ENCODE results near the gene S100A1. TPM values are rescaled to one million over a fixed set of nuclear protein-coding genes. Genes with fewer than 3 reads are reported as not detected.

S100A1 gene
- total RNA-seq, 1 experiment from 2014 or later = not detected

DNA sequence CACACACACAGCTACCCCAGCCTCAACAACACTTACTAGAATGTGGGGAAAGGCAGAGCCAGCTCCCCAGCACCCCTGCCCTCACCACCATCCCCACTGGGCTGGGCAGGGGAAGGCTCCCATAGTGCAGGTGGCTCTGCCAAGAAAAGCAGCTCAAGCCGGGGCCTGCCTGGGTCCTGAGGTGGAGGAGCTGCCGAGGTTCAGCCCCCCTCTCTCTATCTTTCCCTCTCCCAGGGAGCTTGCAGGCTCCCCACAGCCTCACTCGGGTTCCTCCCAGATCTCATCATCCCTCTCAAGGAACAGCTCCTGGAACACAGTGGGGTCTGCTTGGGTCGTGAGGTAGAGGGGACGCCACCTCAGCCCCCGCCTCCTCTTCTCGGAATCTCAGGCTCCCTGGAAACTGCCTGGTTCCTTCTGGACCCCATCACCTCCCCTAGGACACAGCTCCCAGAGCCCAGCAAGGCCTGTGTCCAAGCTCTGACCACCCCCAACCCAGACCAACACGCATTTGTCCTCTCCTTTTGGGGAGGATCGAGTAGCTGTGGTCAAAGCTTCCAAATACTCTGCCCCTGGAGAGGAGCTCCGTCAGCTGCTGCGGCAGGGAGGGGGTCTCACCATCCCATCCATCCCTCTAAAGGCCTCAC is 16.0 kb upstream of the S100A1 start:
- Histone ChIP-seq H3K36me3 (ENCODE audit: insufficient read depth, low read length, poor library complexity, severe bottlenecking) (no peaks in the 10 kb centered on the region), H3K9me3 (ENCODE audit: low read depth, low read length, poor library complexity, severe bottlenecking) (no peaks in the 10 kb centered on the region), H3K4me3 (ENCODE audit: low read depth, low read length, poor library complexity, severe bottlenecking) (no peak overlapping the region), H3K4me1 (ENCODE audit: insufficient read depth, low read length, poor library complexity, severe bottlenecking) (no peaks in the 10 kb centered on the region), H3K27me3 (replicated peaks; ENCODE audit: insufficient read depth, low read depth, low read length, poor library complexity) (no peaks in the 10 kb centered on the region), H3K27ac (ENCODE audit: low read depth, low read length, poor library complexity, severe bottlenecking) (no peak overlapping the region)
- POLR2A ChIA-PET (ENCODE audit: low non-redundant PET) = no interaction called here
- TF ChIP-seq, protein P1, sequence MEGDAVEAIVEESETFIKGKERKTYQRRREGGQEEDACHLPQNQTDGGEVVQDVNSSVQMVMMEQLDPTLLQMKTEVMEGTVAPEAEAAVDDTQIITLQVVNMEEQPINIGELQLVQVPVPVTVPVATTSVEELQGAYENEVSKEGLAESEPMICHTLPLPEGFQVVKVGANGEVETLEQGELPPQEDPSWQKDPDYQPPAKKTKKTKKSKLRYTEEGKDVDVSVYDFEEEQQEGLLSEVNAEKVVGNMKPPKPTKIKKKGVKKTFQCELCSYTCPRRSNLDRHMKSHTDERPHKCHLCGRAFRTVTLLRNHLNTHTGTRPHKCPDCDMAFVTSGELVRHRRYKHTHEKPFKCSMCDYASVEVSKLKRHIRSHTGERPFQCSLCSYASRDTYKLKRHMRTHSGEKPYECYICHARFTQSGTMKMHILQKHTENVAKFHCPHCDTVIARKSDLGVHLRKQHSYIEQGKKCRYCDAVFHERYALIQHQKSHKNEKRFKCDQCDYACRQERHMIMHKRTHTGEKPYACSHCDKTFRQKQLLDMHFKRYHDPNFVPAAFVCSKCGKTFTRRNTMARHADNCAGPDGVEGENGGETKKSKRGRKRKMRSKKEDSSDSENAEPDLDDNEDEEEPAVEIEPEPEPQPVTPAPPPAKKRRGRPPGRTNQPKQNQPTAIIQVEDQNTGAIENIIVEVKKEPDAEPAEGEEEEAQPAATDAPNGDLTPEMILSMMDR (conservative IDR thresholded peaks at IDR 0.05; ENCODE audit: low read depth, low read length) = no peak
- TF ChIP-seq EZH2 (IDR thresholded peaks at IDR 0.05; ENCODE audit: borderline replicate concordance, low read depth, low read length, poor library complexity, severe bottlenecking) = no peak
- intact Hi-C loops (cut with micrococcal nuclease; ENCODE audit: unreplicated experiment) = no loop called here
- no TSS peak for BruUV-seq (replicated peaks)
- DNase-seq (ENCODE audit: low spot score) = no peak
- CTCF ChIA-PET = no interaction called here

DNA sequence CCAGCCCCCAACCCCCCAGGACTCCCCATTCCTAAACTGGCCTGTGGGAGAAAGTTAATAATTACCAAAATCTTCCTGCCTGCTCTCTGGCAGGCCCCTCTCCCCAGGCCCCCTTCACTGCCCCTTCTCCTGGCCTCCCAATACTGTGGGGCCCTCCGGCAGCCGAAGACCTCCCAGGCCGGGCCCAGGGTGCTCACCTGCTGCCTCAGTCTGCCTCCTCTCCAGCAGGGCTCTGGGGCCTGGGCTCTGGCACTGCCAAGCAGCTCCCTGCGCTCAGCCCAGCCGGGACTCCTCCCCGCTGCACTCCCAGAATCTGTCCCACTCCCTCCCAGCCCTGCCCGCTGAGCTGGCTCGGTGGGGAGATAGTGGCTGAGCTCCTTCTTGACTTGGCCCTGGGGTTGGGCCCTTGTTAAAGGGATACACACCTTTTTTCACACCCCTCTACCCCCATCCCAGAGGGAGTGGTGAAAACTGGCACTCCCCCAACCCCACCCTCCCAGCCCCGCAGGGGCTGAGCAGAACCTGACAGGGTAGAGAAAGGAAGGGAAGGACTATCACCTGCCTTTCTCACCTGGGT is 15.4 kb upstream of the S100A1 start, which contains the start of gene S100A16:
Gene S100A16 (minus strand): TSS at position 383 of the 577 bp plus-strand sequence. CDS start 4,986 bp downstream, outside the sequence.
- no peaks in the 10 kb centered on the region for H3K27me3 ChIP-seq (replicated peaks; ENCODE audit: insufficient read depth, low read depth, low read length, poor library complexity)
- no peak within 1 kb of the TSS for H3K27ac ChIP-seq (ENCODE audit: low read depth, low read length, poor library complexity, severe bottlenecking)
- CTCF ChIA-PET = no interaction called here
- H3K9me3 ChIP-seq (ENCODE audit: low read depth, low read length, poor library complexity, severe bottlenecking) = no peaks in the 10 kb centered on the region
- no peaks in the 10 kb centered on the region for H3K36me3 ChIP-seq (ENCODE audit: insufficient read depth, low read length, poor library complexity, severe bottlenecking)
- no TSS peak for BruUV-seq (replicated peaks)
- DNase-seq (ENCODE audit: low spot score) = no peak
- POLR2A ChIA-PET (ENCODE audit: low non-redundant PET) = no interaction called here
- H3K4me1 ChIP-seq (ENCODE audit: insufficient read depth, low read length, poor library complexity, severe bottlenecking) = no peaks in the 10 kb centered on the region
- H3K4me3 ChIP-seq (ENCODE audit: low read depth, low read length, poor library complexity, severe bottlenecking) = no peak within 1 kb of the TSS
- no peak for TF ChIP-seq EZH2 (IDR thresholded peaks at IDR 0.05; ENCODE audit: borderline replicate concordance, low read depth, low read length, poor library complexity, severe bottlenecking)
- TF ChIP-seq, protein P1 (conservative IDR thresholded peaks at IDR 0.05; ENCODE audit: low read depth, low read length) = no peak
- intact Hi-C loops (cut with micrococcal nuclease; ENCODE audit: unreplicated experiment) = no loop called here

DNA sequence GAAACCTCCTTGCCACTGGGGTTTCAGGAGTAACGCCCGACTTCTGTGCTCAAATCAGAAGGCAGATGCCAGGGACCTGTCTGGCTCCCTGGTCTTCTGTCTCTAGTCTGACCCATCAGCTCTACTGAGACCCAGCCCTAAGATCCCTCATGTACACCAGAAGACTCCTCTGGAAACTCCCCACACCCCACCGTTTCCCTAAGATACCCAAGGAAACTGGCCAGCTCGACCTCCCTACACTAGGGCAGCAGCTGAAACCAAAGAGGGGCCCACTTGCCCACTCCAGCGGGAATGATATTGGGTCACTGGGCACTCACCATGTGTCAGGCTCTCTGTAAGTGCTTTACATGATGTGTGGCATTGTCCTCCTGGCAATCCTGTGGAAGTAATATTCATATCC is 14.8 kb upstream of the S100A1 start:
- Histone ChIP-seq H3K27me3 (replicated peaks; ENCODE audit: insufficient read depth, low read depth, low read length, poor library complexity) (no peaks in the 10 kb centered on the region), H3K4me1 (ENCODE audit: insufficient read depth, low read length, poor library complexity, severe bottlenecking) (no peaks in the 10 kb centered on the region), H3K4me3 (ENCODE audit: low read depth, low read length, poor library complexity, severe bottlenecking) (no peak overlapping the region), H3K27ac (ENCODE audit: low read depth, low read length, poor library complexity, severe bottlenecking) (no peak overlapping the region), H3K36me3 (ENCODE audit: insufficient read depth, low read length, poor library complexity, severe bottlenecking) (no peaks in the 10 kb centered on the region), H3K9me3 (ENCODE audit: low read depth, low read length, poor library complexity, severe bottlenecking) (no peaks in the 10 kb centered on the region)
- intact Hi-C loops (cut with micrococcal nuclease; ENCODE audit: unreplicated experiment) = no loop called here
- DNase-seq (ENCODE audit: low spot score) = no peak
- no peak for TF ChIP-seq EZH2 (IDR thresholded peaks at IDR 0.05; ENCODE audit: borderline replicate concordance, low read depth, low read length, poor library complexity, severe bottlenecking)
- TF ChIP-seq, protein P1 (conservative IDR thresholded peaks at IDR 0.05; ENCODE audit: low read depth, low read length) = no peak
- CTCF ChIA-PET = no interaction called here
- no TSS peak for BruUV-seq (replicated peaks)
- POLR2A ChIA-PET (ENCODE audit: low non-redundant PET) = no interaction called here

All from A673 (cell line).